Bronchial epithelial cell (primary cell): ENCODE data around the gene SHC1. TPM values are rescaled to one million over a fixed set of nuclear protein-coding genes. Genes with fewer than 3 reads are reported as not detected.

Experiments
- DNase-seq: peaks from one replicate; pipeline ENCODE4 v3.0.0-alpha.2; 2010; ENCODE audit warnings: low read depth
- FAIRE-seq: peaks from 2 replicates; lab custom pipeline; 2011; peaks lifted over from hg19 to GRCh38; lab: Jason Lieb, UNC
- H3K27me3 ChIP-seq: 2 replicates; pipeline ENCODE4 v1.5.1; 2011; ENCODE audit warnings: low read length; ENCODE audit not compliant: control insufficient read depth, insufficient read depth
- H3K36me3 ChIP-seq: 2 replicates; pipeline ENCODE4 v1.5.1; 2011; ENCODE audit warnings: low read length; ENCODE audit not compliant: control insufficient read depth, insufficient read depth
- H3K4me3 ChIP-seq: 2 replicates; pipeline ENCODE4 v1.5.1; 2011; ENCODE audit warnings: mild to moderate bottlenecking, low read depth, low read length, control low read depth
- CTCF ChIP-seq: IDR thresholded peaks from 2 replicates; pipeline ENCODE4 v1.5.1; 2011; ENCODE audit warnings: mild to moderate bottlenecking, moderate library complexity, low read length, control low read depth, inconsistent platforms; ENCODE audit not compliant: insufficient read depth, severe bottlenecking
- total RNA-seq: library from RNA; depleted of rRNA; stranded (reverse); fragments of >200 nt; gene quantifications from 2 replicates; pipeline ENCODE4 v1.2.1, GENCODE V29; 2014

The SHC1 gene
- total RNA-seq, 1 donor from 2014 or later, result 216 TPM

GRCh38 chr1:154937085-154937987, 33.2 kb downstream of the SHC1 start:
- TF ChIP-seq CTCF, result no peak
- no peaks in the 10 kb centered on the region for H3K36me3 ChIP-seq
- DNase-seq, result peak; percentile 94
- H3K4me3 ChIP-seq, result peak overlapping the region; percentile 67
- no peaks in the 10 kb centered on the region for H3K27me3 ChIP-seq
- FAIRE-seq, result no peak

- TF ChIP-seq CTCF, result peak; percentile 60
- DNase-seq, result peak; percentile 84
- H3K4me3 ChIP-seq, result peak within 1 kb of the TSS; percentile 67
- FAIRE-seq, result no peak
- H3K36me3 ChIP-seq, result no peaks in the 10 kb centered on the region
- no peaks in the 10 kb centered on the region for H3K27me3 ChIP-seq
Observed at GRCh38 chr1:154936555-154937084, 33.9 kb downstream of the SHC1 start, which contains the start of gene PMVK. PMVK (minus strand) TSS chr1:154936719; CDS start chr1:154936685, 34 bp downstream.

GRCh38 chr1:154935749-154936554, 34.6 kb downstream of the SHC1 start:
- Histone ChIP-seq H3K4me3 (peak overlapping the region; percentile 67), H3K36me3 (peaks cover 2% of the 10 kb centered on the region), H3K27me3 (no peaks in the 10 kb centered on the region)
- FAIRE-seq, result no peak
- no peak for TF ChIP-seq CTCF
- DNase-seq, result no peak

- no peak for FAIRE-seq
- peaks cover 2% of the 10 kb centered on the region for H3K36me3 ChIP-seq
- H3K27me3 ChIP-seq, result no peaks in the 10 kb centered on the region
- no peak overlapping the region for H3K4me3 ChIP-seq
- no peak for TF ChIP-seq CTCF
- DNase-seq, result no peak
Observed at GRCh38 chr1:154934358-154934948, 36.1 kb downstream of the SHC1 start.

- Histone ChIP-seq H3K4me3 (no peak overlapping the region), H3K27me3 (no peaks in the 10 kb centered on the region), H3K36me3 (peaks cover 5% of the 10 kb centered on the region)
- no peak for TF ChIP-seq CTCF
- FAIRE-seq, result no peak
- DNase-seq, result peak; percentile 76
Observed at GRCh38 chr1:154931940-154932487, 38.5 kb downstream of the SHC1 start.
